Anterior cingulate cortex (tissue), 58 donors: Measurements from ENCODE around the gene TMEM245.

Experiments
- DNase-seq, 58 donors: peaks; one replicate each; lab custom pipeline; 2025; lab: John Stamatoyannopoulos, UW

Gene TMEM245

DNA sequence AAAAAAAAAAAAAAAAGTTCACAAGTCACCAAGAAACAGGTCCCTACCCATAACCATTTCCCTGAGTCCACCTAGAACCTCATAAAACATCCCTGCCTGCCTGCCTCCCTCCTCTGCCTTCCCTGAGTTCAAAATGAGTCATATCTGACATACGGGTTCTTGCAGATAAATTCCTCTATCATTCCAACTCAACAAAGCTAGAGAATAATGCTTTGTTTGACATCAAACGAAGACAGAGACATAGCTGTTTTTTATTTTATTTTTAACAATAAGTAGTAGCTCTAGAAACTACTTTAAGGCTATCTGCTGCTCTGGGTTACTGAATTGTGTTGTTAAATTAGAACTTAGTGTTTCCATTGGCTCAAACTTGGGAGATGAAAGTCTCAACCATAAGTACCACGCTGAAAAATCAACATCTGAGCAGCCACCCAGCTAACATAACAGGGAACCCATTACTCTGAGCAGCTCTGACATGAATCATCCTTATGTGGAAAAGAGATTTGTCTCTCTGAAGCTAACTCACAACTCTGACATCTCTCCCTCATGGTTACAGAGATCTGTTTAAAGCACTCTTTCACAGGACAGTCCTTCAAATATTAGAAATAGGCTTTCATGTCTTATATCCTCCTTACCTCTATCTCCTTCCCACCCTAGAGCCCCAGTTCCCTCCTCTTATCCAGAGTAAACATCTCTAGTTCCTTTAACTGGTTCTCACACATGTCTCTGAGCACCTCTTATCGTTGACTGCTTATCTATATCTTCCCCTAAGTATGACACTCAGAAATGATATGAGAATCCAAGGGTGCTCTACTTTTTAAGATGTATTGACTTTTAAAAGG, 12.1 kb downstream of the TMEM245 start:
- DNase-seq = no peak

DNA sequence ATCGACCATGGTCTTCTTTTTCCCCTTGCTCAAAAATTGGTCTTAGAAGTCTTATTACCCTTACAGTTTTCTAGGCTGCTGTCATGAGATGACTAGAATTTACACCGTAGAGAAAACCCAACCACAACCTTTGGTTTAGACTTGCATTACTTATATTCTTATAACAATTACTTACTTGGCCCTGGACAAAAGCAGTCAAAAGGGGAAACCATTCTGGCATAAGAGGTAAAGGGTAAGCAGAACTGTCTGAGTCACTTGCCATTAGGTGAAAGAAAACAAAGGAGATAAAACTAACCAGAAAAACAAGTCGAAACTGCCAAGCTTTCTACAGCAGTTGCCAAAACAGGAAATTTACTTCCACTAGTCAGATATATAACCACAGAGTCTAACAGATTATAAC, 17.9 kb downstream of the TMEM245 start:
- no peak for DNase-seq

DNA sequence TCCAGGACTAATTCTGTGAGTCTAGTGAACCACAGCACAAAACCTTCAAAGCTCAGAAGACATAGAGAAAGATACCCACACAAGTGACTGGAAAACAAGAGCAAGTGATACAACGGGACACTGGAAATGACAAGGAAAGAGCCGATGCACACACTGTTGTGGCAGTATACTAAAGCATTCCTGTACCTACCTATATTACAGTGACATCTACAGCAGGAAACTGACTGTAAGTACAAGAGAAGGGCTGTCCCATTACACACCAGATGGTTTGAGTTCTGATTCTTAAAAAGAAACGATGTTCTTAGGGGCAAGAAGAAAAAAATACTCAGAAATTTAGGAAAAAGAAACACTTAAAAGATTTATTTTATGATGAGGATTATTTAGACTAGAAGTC, 18.5 kb downstream of the TMEM245 start:
- no peak for DNase-seq

DNA sequence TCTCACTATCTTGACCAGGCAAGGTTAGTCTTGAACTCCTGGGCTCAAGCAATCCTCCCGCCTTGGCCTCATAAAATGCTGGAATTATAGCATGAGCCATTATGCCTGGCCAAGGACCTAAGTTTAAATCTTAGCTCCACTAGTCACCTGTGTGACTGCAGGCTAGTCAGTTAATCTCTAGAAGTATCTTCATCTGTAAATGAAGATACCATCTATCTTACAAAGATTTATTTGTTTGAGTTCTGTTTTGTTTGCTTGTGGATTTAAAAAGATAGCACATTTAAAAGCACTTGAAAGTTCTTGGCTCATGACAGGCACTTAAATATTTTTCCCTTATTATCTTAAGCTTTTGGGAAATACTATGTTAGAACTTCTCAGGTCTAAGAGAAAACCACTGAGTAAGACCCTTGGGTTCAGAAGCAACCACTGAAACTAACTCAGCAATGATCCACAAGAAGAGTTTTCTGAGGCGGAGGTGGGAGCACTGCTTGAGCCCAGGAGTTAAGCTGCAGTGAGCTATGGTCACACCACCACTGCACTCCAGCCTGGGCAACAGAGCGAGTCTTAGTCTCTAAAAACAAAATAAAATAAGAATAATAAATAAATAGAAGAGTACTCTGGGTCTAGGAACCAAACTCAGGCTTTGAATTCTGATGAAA, 19.1 kb downstream of the TMEM245 start:
- no peak for DNase-seq

DNA sequence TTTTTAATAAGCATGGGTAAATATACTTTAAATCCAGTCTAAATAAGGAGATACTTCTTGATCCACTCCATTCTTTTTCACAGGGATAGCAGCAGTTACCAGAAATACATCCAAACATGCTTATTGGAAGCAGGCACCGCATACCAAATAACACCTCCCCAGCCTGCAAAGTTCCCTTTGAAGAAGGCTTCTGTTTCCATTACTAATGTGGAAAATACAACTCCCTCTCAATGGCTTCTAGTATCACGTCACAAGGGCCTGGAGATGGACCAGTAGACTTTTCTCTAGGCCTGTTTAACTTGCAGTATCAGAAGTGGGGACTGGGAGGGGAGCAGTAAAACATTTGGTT, 20.8 kb downstream of the TMEM245 start:
- peak in 2 of 58 donors; percentile 5 to 26 for DNase-seq

DNA sequence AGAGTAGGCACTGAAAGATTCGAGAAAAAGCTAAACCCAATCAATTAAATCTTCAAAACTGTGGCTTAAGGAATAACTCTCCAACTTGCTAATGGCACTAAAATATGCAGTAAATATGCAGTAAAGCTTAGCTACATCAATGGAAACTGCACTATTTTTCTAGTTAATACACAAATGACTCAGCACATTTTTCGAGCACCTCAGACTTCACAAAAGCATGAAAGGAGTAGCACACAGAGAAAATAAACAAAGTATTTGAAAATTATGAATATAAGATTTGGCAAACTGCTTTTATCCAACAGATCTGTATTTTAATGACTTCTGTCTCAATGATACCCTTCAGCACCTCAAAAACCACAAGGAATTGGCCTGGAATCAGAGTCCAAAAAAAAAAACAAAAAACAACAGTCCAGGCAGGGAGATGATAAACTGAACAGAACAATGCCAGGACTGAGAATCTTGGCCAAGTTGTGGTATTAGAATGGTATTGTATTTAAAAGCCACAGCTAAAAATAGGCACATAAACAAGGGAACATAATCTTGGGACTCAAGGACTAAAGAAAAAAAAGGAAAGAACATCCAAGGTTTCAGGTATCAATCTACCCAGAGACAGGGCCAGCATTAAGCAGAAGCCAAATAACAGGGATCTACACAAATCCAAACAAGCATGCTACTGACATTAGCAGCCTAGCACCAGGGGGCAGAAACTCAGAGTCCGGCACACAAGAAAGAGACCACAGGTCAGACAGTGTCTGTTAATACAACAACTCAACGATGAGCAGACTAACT, 21.4 kb downstream of the TMEM245 start:
- DNase-seq = peak in 8 of 58 donors; percentile 3 to 28 (median 16)

DNA sequence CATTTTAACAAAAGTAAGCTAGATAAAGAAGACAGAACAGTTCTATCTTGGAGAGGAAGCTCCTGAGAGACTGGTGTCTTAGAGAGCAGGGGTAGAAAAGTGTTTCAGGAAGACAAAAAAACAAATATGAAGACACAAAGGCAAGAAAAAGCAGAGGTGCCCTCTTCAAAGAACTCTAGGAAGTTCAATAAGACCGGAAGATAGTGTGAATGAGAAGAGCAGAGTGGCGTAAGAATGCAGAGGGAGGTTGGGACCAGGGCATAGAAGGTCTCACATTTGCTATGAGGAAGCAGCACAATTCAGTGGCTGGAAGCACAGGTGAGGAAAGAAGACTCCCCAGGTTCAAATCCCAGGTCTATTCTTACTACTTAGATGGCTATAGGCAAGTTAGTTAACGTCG, 22.6 kb downstream of the TMEM245 start:
- no peak for DNase-seq

DNA sequence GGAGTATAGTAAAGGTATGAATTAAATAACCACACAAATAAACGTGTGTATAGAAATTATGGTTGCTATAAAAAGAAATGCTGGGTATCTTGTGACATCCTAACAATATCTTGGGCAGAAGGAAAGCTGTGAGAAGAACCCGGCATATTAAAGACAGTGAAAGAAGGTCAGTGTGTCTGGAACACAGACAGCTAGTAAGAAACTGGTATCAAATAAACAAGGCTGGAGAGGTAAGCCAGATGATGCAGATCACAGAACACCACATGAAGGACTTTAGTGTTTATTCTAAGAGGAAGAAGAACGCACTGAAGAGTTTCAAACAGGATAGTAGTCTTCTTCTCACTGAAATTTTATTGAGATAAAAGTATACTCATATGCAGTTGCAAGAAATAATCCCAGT, 24.4 kb downstream of the TMEM245 start:
- no peak for DNase-seq

DNA sequence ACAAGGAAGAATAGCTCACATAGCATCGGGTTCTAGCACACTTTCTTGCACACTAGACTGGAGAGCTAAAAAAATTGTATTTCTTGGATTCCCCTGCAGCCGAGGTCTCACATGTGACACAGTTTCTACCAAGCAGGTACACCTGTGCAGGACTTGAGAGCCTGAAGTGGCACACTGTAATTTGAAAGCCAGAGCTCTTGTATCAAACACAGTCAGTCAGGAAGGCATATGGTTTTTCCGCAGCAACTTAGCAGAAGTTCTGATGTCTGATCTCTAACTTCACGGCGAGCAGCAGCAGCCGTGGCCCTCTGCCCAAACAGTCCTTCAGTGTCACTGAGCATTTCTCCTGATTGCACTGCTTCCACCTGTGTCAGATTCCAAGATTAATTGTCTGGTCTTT, 25.5 kb downstream of the TMEM245 start:
- no peak for DNase-seq

DNA sequence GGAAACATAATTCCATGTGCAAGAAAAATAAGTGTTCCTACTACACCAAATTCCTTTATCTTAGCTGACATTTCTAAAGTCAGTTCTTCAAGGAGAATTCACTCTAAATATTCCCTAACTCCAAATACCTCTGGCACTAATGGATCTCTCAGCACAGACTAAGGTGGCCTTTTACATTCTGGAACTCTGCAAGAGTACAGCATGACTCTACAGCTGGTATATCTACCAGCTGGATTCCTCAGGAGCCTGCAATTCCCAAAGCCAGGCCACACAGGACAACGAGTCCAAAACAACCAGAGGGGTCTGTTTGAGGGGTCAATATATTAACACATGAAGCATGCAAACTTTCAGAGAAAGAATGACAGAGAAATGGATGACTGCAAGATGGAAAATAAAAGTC, 27.2 kb downstream of the TMEM245 start:
- no peak for DNase-seq

DNA sequence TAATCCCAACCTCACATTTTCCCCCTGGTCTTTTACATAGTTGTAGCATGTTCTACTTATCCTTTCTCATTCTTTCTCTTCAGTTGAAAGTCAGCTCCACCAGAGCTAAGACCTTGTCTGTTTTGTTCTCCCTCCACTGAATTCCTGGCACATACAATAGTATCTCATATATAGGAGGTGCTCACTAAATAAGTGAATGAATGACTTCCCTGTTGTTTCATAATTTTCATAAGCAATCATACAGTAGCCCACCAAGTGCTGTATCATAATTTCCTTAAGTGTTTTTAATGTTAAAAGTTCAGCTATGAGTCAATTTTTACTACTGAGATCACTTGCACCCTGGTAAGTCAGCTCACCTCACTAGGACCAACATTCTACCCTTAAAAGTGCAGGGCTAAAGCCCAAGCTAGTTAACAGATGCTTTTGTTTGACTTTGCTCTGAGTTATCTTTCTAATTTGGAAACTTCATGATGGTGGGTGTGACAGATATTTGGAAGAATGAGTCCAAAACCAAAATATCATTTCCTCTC, 27.6 kb downstream of the TMEM245 start:
- no peak for DNase-seq

DNA sequence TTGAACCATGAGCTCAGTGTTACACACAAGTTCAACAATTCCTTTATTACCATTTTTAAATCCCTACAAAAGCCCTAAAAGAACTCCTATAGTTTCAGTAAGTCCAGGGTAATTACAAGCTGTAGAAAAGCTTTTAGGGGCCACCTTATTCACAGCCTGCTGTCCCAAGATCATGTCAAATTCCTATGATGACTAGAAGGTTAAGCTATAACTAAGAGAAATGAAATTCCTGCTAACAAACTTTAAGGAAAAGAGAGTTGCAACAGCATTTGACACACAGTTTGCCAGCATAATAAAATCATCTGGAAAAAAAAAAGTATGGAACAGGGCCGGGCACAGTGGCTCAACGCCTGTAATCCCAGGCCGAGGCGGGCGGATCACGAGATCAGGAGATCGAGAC, 31.5 kb downstream of the TMEM245 start:
- DNase-seq = no peak

DNA sequence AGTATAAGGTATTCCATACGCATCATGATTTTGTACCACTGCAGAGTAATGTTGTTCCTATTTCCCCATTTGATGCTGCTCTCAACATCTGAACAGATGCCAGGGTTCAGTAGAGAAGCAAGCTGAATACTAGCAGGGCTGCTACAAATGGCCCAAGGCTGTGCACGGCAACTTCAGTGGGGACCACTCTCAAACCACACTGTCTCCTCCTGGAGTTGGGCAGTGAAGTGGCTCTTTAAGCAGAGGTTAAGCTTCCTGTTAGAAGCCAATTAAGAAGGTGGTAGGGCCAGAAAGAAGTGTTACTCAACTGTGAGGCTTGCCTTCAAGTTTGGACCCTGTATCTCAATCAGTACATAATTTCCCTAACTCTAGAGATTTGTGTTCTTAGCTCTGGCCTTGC, 32.0 kb downstream of the TMEM245 start:
- no peak for DNase-seq

DNA sequence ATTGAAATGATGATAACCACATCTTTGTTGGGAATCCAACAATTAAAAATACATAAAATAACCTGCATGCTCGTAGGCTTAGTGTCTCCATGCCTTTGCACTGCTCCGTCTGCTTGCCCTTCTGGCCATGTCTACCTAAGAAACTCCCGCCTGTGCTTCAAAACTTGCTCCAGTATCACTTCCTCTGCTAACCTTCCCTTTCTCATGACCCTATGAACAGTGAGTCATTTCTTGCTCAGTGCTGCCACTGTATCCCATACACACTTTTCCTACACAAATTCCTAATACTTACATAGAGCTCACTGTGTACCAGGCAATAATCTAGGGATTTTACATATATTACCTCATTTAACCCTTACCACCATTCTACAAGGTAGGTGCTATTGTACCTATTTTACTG, 33.5 kb downstream of the TMEM245 start:
- no peak for DNase-seq

DNA sequence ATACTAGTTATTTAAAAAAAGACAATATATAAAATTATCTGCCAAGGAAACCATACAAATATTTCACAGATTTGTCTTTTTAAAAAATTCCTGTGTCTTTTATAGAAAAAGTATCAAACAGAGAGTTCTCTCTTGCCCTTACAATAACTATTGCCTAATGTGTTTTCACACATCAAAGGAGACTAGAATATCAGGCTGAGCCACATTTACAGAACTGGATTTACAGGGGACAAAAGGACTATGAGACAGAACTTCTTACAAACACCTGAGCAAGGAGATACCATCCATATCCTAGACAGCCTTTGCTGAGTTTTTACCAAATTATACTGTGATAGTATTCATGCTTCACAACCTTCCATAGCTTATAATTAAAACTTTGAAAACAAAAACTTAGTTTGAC, 34.2 kb downstream of the TMEM245 start:
- DNase-seq = no peak

DNA sequence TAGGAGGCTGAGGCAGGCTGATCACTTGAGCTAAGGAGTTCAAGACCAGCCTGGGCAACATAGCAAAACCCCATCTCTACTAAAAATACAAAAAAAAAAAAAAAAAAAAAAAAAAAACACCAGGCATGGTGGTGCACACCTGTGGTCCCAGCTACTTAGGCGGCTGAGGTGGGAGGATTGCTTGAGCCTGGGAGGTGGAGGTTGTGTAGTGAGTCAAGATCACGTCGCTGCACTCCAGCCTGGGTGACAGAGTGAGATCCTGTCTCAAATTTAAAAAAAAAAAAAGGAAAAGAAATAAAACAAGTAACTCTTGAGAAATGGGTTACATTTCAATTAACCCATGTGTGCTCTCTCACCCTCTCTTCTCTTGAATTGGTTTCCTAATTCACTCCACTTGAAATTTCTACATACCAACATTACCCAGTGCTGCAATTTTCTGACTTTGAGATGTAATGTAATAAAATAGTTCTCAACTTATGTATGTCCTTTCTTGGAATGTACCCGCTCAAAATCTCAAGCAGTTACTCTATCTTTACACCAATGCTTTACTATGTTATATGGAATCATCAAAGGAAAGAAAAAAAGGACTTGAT, 35.8 kb downstream of the TMEM245 start:
- no peak for DNase-seq

DNA sequence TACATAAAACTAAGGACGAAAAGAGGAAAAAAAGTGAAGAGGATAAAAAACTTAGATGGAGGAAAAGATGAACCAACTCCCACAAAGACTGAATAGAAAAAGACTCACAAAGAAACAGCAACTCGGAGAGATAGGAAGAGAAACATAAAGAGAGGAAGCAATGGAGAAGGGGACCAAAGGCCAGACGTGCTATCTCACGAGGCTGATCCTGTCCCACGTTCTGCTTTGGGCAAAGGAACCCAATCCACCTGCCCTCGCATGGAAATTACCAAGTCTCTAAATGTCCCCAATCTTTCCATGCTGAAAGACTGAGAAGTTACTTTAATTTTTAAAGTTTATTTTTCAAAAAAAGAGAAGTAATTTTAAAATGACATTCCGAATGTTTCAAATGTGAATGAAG, 36.6 kb downstream of the TMEM245 start:
- DNase-seq = no peak

DNA sequence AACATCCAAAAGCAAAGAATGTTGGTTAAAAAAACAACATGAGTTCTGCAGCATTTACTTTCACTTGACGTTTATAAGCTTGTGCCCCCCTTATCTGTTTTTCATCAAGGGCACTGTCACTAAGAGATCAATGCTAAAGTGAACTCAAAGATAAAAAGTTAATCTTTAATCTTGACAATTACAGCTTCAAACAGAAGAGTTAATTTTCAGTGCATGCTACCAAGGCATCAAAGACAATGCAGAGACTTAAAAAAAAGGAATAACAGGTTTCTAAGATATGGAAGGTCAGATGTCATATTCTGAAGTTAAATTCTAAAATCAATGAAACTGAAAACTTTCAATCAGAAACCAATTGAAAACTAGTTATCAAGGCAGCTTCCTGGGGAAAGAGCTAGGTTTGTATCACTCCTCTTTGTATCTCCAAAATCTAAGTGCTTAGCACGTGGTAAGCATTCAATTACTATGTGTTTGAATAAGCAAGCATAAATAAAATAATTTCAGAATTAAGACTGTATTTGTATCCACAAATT, 37.6 kb downstream of the TMEM245 start:
- no peak for DNase-seq

DNA sequence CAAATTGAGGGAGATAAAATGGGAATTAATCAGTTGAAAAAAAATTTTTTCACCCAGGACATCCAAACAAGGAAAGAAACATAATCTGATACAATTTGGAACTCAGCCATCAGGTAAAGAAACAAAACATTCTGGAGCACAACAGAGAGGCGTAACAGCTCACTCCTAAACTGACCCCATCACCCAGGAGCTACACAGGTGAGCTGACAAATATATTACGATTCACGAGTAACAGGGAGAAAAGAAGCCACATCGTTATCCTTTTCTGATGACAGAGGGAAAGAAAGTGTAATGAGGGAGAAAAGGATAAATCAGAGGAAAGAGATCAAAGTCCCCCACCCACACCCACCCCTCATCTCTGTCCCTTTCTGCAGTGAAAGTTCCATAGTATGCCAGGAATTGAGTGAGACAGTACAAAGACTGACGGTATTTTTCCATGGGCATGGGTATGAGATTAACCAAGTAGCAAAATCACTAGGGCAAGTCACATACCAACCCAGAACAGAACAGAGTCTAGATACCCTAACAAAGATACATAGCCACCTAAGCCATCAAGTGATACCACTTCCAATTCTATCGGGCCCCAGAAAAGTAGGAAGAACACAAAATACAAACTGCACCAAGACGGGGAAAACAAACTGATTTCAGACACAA, 45.4 kb downstream of the TMEM245 start:
- DNase-seq = no peak

DNA sequence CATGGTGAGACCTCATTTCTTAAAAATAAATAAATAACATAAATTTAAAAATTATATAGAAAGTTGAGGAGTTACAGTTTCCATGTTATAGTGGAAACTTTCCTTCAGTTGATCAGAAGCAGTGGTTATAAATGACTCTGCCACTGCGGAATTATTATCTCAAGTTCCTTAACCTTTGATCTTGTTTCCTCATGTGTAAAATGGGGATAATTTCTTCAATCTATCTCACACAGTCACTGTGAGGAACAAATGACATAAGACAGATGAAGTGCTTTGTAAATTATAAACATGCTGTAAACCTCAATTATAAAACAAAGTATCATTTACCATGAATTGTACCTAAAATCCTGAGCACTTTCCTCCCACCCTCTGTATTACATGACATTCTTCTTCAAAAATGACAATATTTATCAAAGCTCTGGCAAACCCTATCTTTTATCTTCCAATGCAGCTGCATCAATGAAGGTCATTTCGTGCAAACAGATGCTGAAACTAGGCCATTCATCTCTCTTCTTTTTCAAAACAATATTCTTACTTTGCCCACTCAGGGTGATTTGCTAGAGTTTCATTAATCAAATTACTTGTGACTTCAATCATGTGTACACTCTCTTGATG, 46.8 kb downstream of the TMEM245 start:
- DNase-seq = no peak
